Measurements from ENCODE around the gene HMGB1. TPM values are rescaled to one million over a fixed set of nuclear protein-coding genes. Genes with fewer than 3 reads are reported as not detected.

HMGB1 gene
- polyA plus RNA-seq, 1 donor = 968 TPM

Other genes starting within 250 kb of the HMGB1 start
- gene KATNAL1, start 158.4 kb downstream of the HMGB1 start, polyA plus RNA-seq (ENCODE audit: insufficient read length) = 16.7 TPM
- 0.91 TPM for gene UBE2L5, start 43.4 kb downstream of the HMGB1 start, polyA plus RNA-seq (ENCODE audit: insufficient read length)
- 31.4 TPM for gene USPL1, start 152.0 kb upstream of the HMGB1 start, polyA plus RNA-seq (ENCODE audit: insufficient read length)

All from left kidney (tissue), 1 donor.